K562 (cell line): Measurements from ENCODE around the gene CYB5R4. TPM values are rescaled to one million over a fixed set of nuclear protein-coding genes. Genes with fewer than 3 reads are reported as not detected.

Source experiments
- BACH1 ChIP-seq: fragments of 200-800 bp; sonication (Bioruptor generic); IDR thresholded peaks from 2 replicates; pipeline ENCODE4 v1.6.1; 2016; ENCODE audit warnings: missing genetic modification characterization, missing compliant biosample characterization
- CBX2 ChIP-seq: fragments of 200-600 bp; sonication (generic); IDR thresholded peaks from one replicate; pipeline ENCODE4 v1.6.1; 2012; ENCODE audit warnings: mild to moderate bottlenecking, low read length, inconsistent platforms; ENCODE audit not compliant: insufficient read depth, poor library complexity, severe bottlenecking
- CCAR2 ChIP-seq: fragments of 200-400 bp; formaldehyde crosslinking; IDR thresholded peaks from 2 replicates; pipeline ENCODE4 v1.6.1; 2017; ENCODE audit warnings: mild to moderate bottlenecking, low read depth, low read length
- CREB5 ChIP-seq: fragments of 250-450 bp; sonication (Bioruptor Pico); IDR thresholded peaks from 2 replicates; pipeline ENCODE4 v1.5.0; 2020; ENCODE audit warnings: mild to moderate bottlenecking
- EP300 ChIP-seq: IDR thresholded peaks from 2 replicates; pipeline ENCODE4 v1.6.1; 2012; ENCODE audit warnings: low read length, improper control_type of control experiment
- ILK ChIP-seq: fragments of 450-650 bp; IDR thresholded peaks from 2 replicates; pipeline ENCODE4 v1.6.1; 2016; ENCODE audit warnings: missing genetic modification characterization, low read depth, mild to moderate bottlenecking, missing compliant biosample characterization, moderate library complexity, borderline replicate concordance
- JUND ChIP-seq, 2 experiments: IDR thresholded peaks; 2 replicates in 1 of 2; 3 replicates in 1 of 2; pipeline ENCODE4 v1.6.1; 2011; ENCODE audit warnings: borderline replicate concordance in 2 of 2, low read depth in 2 of 2, low read length in 2 of 2, improper control_type of control experiment in 1 of 2, missing biosample characterization in 1 of 2, missing genetic modification characterization in 1 of 2, missing genetic modification reagents in 1 of 2
- KDM5B ChIP-seq: fragments of 200-600 bp; sonication (generic); IDR thresholded peaks from 2 replicates; pipeline ENCODE4 v1.6.1; 2012; ENCODE audit warnings: low read depth, mild to moderate bottlenecking, moderate library complexity, low read length, control low read depth, inconsistent platforms; ENCODE audit not compliant: insufficient replicate concordance
- MCM3 ChIP-seq: fragments of 450-650 bp; IDR thresholded peaks from 2 replicates; pipeline ENCODE4 v1.6.1; 2016
- NFE2 ChIP-seq: IDR thresholded peaks from 2 replicates; pipeline ENCODE4 v1.6.1; 2014; ENCODE audit warnings: antibody characterized with exemption, low read depth
- NFE2L1 ChIP-seq: fragments of 450-650 bp; IDR thresholded peaks from 2 replicates; pipeline ENCODE4 v1.6.1; 2016; ENCODE audit warnings: missing genetic modification characterization, low read depth, mild to moderate bottlenecking, missing compliant biosample characterization, moderate library complexity, borderline replicate concordance
- PRMT5 ChIP-seq: sonication (generic); formaldehyde crosslinking; IDR thresholded peaks from 2 replicates; pipeline ENCODE4 v1.5.0; 2020; ENCODE audit warnings: missing genetic modification reagents
- SMARCE1 ChIP-seq: fragments of 450-650 bp; IDR thresholded peaks from 2 replicates; pipeline ENCODE4 v1.7.1; 2016; ENCODE audit warnings: mild to moderate bottlenecking
- SOX6 ChIP-seq: fragments of 450-650 bp; IDR thresholded peaks from 2 replicates; pipeline ENCODE4 v1.6.1; 2014; ENCODE audit warnings: mild to moderate bottlenecking
- TAF15 ChIP-seq: fragments of 200-400 bp; formaldehyde crosslinking; IDR thresholded peaks from 2 replicates; pipeline ENCODE4 v1.6.1; 2017; ENCODE audit warnings: mild to moderate bottlenecking, low read depth, low read length, moderate library complexity
- ZNF24 ChIP-seq: fragments of 450-650 bp; IDR thresholded peaks from 2 replicates; pipeline ENCODE4 v1.6.1; 2016
- ZNF316 ChIP-seq: fragments of 450-650 bp; IDR thresholded peaks from 2 replicates; pipeline ENCODE4 v1.6.1; 2016
- ZSCAN32 ChIP-seq: fragments of 450-650 bp; formaldehyde crosslinking; IDR thresholded peaks from 2 replicates; pipeline ENCODE4 v1.4.0; 2020; ENCODE audit warnings: mild to moderate bottlenecking, moderate library complexity
- polyA plus RNA-seq, 8 experiments: library from polyadenylated mRNA; depleted of rRNA in 4 of 8; stranded (reverse) in 5 of 8; unstranded in 3 of 8; fragments of >200 nt; fragmentation: Nextera tagmentation in 2 of 8; fragmentation: Illumina TruSeq in 1 of 8; extraction: Ambion mirVana in 2 of 8; extraction: Trizol in 1 of 8; gene quantifications; 2 replicates each; pipeline versions ENCODE4 v1.2.1 to v1.2.3, GENCODE V29; 2011 to 2014; ENCODE audit warnings: inconsistent platforms in 1 of 8, missing spikeins in 1 of 8
- total RNA-seq, 7 experiments: library from RNA; depleted of rRNA in 6 of 7; stranded (reverse); fragments of >200 nt in 6 of 7; fragmentation: Illumina TruSeq in 2 of 7; extraction: Trizol in 2 of 7; gene quantifications; 2 replicates each; pipeline versions ENCODE4 v1.2.1 to v1.2.3, GENCODE V29; 2011 to 2021; ENCODE audit warnings: low replicate concordance in 1 of 7
- TF ChIP-seq, protein P1 (sequence below): fragments of 200-800 bp; sonication (Bioruptor generic); IDR thresholded peaks from 2 replicates; pipeline ENCODE4 v1.6.1; 2017; ENCODE audit warnings: missing genetic modification characterization, missing compliant biosample characterization
- TF ChIP-seq, protein P2 (sequence below): fragments of 450-650 bp; IDR thresholded peaks from 2 replicates; pipeline ENCODE4 v1.6.1; 2017; ENCODE audit warnings: antibody characterized with exemption, mild to moderate bottlenecking
- TF ChIP-seq, protein P3 (sequence below): sonication (generic); formaldehyde crosslinking; IDR thresholded peaks from 2 replicates; pipeline ENCODE4 v1.8.1; 2022; ENCODE audit warnings: missing genetic modification reagents

The CYB5R4 gene
- total and polyA plus RNA-seq, 9 of the 15 experiments (the other 6 are each of a cell fraction or from before 2014, with no cell fraction given), result 5.9 to 23.1 (median 19.0) TPM

- TF ChIP-seq CREB5 (CRISPR knock-in tag) (no peak), KDM5B (no peak), BACH1 (tag) (peak; percentile 45; the same call in 1 of the 2 replicates), CCAR2 (no peak), EP300 (0 out of 2 replicates have a peak, but pooled peaks have one; percentile 34), SOX6 (peak; percentile 93), ZSCAN32 (CRISPR knock-in tag) (no peak), ILK (tag) (no peak), NFE2L1 (peak; percentile 53; the same call in 1 of the 2 replicates), NFE2 (peak; percentile 93), PRMT5 (no peak), ZNF316 (peak; percentile 71), TAF15 (no peak), SMARCE1 (peak; percentile 43; the same call in 1 of the 2 replicates), CBX2 (no peak), JUND (IDR thresholded peaks at IDR 0.05; ENCODE audit: borderline replicate concordance, low read depth, low read length) (peak; percentile 18; the same call in 1 of the 2 replicates), JUND (tag; IDR thresholded peaks at IDR 0.05; ENCODE audit: borderline replicate concordance, low read depth, low read length) (no peak), MCM3 (no peak), ZNF24 (peak; percentile 99)
- TF ChIP-seq, protein P1, sequence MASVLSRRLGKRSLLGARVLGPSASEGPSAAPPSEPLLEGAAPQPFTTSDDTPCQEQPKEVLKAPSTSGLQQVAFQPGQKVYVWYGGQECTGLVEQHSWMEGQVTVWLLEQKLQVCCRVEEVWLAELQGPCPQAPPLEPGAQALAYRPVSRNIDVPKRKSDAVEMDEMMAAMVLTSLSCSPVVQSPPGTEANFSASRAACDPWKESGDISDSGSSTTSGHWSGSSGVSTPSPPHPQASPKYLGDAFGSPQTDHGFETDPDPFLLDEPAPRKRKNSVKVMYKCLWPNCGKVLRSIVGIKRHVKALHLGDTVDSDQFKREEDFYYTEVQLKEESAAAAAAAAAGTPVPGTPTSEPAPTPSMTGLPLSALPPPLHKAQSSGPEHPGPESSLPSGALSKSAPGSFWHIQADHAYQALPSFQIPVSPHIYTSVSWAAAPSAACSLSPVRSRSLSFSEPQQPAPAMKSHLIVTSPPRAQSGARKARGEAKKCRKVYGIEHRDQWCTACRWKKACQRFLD (CRISPR knock-in tag), result 0 out of 2 replicates have a peak, but pooled peaks have one; percentile 32
- TF ChIP-seq, protein P2, sequence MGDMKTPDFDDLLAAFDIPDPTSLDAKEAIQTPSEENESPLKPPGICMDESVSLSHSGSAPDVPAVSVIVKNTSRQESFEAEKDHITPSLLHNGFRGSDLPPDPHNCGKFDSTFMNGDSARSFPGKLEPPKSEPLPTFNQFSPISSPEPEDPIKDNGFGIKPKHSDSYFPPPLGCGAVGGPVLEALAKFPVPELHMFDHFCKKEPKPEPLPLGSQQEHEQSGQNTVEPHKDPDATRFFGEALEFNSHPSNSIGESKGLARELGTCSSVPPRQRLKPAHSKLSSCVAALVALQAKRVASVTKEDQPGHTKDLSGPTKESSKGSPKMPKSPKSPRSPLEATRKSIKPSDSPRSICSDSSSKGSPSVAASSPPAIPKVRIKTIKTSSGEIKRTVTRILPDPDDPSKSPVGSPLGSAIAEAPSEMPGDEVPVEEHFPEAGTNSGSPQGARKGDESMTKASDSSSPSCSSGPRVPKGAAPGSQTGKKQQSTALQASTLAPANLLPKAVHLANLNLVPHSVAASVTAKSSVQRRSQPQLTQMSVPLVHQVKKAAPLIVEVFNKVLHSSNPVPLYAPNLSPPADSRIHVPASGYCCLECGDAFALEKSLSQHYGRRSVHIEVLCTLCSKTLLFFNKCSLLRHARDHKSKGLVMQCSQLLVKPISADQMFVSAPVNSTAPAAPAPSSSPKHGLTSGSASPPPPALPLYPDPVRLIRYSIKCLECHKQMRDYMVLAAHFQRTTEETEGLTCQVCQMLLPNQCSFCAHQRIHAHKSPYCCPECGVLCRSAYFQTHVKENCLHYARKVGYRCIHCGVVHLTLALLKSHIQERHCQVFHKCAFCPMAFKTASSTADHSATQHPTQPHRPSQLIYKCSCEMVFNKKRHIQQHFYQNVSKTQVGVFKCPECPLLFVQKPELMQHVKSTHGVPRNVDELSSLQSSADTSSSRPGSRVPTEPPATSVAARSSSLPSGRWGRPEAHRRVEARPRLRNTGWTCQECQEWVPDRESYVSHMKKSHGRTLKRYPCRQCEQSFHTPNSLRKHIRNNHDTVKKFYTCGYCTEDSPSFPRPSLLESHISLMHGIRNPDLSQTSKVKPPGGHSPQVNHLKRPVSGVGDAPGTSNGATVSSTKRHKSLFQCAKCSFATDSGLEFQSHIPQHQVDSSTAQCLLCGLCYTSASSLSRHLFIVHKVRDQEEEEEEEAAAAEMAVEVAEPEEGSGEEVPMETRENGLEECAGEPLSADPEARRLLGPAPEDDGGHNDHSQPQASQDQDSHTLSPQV, result 0 out of 2 replicates have a peak, but pooled peaks have one; percentile 79
- TF ChIP-seq, protein P3, sequence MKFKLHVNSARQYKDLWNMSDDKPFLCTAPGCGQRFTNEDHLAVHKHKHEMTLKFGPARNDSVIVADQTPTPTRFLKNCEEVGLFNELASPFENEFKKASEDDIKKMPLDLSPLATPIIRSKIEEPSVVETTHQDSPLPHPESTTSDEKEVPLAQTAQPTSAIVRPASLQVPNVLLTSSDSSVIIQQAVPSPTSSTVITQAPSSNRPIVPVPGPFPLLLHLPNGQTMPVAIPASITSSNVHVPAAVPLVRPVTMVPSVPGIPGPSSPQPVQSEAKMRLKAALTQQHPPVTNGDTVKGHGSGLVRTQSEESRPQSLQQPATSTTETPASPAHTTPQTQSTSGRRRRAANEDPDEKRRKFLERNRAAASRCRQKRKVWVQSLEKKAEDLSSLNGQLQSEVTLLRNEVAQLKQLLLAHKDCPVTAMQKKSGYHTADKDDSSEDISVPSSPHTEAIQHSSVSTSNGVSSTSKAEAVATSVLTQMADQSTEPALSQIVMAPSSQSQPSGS (CRISPR knock-in tag), result no peak
These were observed 118.8 kb downstream of the CYB5R4 start (continued) for GRCh38 chr6:83978324-83978734.
